Measurements from ENCODE around the gene FRS3.

DNA sequence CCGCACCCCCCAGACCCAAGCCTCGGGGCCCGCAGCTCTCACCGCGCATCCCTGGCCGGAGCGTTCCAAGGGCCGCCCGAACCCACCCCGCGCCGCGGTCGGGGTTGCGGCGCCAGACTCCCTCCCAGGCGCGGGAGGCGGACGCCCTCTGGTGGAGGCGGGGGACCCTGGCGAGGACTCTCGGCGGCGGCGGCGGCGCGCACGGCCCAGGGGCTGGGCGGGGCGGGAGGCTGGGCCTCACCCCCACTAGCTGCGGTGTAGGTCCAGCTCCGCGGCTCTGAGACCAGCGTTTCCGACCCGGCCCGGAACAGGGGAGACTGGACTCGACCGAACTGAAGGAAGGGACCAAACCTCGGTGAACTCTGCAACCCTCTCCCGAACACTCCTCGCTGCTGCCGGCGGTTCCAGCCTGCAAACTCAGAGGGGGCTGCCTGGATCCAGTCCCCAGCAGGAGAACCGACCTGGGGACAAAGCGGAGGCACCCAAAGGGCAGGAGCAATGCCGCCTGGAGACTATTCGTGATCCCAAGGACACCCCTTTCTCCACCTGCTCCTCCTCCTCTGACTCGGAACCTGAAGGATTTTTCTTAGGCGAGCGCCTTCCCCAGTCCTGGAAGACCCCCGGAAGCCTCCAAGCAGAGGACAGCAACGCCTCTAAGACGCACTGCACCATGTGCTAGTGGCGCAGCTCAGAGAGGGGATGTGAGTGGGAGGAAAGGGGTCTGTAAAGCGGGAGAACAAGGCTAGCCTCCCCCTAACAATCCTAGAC is 6.9 kb upstream of the FRS3 start:
- TF ChIP-seq, protein P1, sequence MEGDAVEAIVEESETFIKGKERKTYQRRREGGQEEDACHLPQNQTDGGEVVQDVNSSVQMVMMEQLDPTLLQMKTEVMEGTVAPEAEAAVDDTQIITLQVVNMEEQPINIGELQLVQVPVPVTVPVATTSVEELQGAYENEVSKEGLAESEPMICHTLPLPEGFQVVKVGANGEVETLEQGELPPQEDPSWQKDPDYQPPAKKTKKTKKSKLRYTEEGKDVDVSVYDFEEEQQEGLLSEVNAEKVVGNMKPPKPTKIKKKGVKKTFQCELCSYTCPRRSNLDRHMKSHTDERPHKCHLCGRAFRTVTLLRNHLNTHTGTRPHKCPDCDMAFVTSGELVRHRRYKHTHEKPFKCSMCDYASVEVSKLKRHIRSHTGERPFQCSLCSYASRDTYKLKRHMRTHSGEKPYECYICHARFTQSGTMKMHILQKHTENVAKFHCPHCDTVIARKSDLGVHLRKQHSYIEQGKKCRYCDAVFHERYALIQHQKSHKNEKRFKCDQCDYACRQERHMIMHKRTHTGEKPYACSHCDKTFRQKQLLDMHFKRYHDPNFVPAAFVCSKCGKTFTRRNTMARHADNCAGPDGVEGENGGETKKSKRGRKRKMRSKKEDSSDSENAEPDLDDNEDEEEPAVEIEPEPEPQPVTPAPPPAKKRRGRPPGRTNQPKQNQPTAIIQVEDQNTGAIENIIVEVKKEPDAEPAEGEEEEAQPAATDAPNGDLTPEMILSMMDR (IDR thresholded peaks at IDR 0.05) = peak in 1 of 2 donors; percentile 93
- TF ChIP-seq POLR2A (IDR thresholded peaks at IDR 0.05) (no peak), POLR2AphosphoS5 (IDR thresholded peaks at IDR 0.05) (no peak)
